ENCODE data around the gene CXCR4.

GRCh38 chr2:136162438-136162837 is 44.5 kb upstream of the CXCR4 start:
- TF ChIP-seq GATA2 (IDR thresholded peaks at IDR 0.05; ENCODE audit: low read depth, low read length) (no peak), GATA3 (IDR thresholded peaks at IDR 0.05; ENCODE audit: low read depth, low read length) (no peak)
